Osteoblast (primary cell): Measurements from ENCODE around the gene NINL. TPM values are rescaled to one million over a fixed set of nuclear protein-coding genes. Genes with fewer than 3 reads are reported as not detected.

Source experiments
- DNase-seq: peaks from one replicate; pipeline ENCODE4 v3.0.0; 2011; ENCODE audit warnings: low spot score, mixed read lengths; ENCODE audit not compliant: insufficient read length; ENCODE audit errors: missing footprints
- H2AFZ ChIP-seq: 2 replicates; pipeline ENCODE4 v1.6.0; 2011; ENCODE audit warnings: mild to moderate bottlenecking, low read length
- H3K27ac ChIP-seq: 2 replicates; pipeline ENCODE4 v1.5.1; 2011; ENCODE audit warnings: mild to moderate bottlenecking, low read depth, low read length, moderate library complexity
- H3K27me3 ChIP-seq: 2 replicates; pipeline ENCODE4 v1.6.0; 2012; ENCODE audit warnings: mild to moderate bottlenecking, control low read depth, inconsistent platforms, low read length, moderate library complexity; ENCODE audit not compliant: insufficient read depth
- H3K36me3 ChIP-seq: 2 replicates; pipeline ENCODE4 v1.5.1; 2011; ENCODE audit warnings: mild to moderate bottlenecking, low read length, control low read depth, moderate library complexity; ENCODE audit not compliant: insufficient read depth
- H3K4me1 ChIP-seq: 2 replicates; pipeline ENCODE4 v1.5.1; 2011; ENCODE audit warnings: mild to moderate bottlenecking, low read length, control low read depth, moderate library complexity; ENCODE audit not compliant: insufficient read depth
- H3K4me2 ChIP-seq: 2 replicates; pipeline ENCODE4 v1.6.0; 2011; ENCODE audit warnings: mild to moderate bottlenecking, low read length; ENCODE audit not compliant: insufficient read depth
- H3K4me3 ChIP-seq: fragments of 200-600 bp; sonication (generic); 3 replicates; pipeline ENCODE4 v1.5.1; 2012; ENCODE audit warnings: mild to moderate bottlenecking, low read length, inconsistent platforms; ENCODE audit not compliant: insufficient read depth
- H3K79me2 ChIP-seq: 2 replicates; pipeline ENCODE4 v1.6.0; 2012; ENCODE audit warnings: mild to moderate bottlenecking, low read length, control low read depth, inconsistent platforms; ENCODE audit not compliant: insufficient read depth
- H3K9me3 ChIP-seq: 2 replicates; pipeline ENCODE4 v1.5.1; 2011; ENCODE audit warnings: low read depth, low read length, control low read depth
- H4K20me1 ChIP-seq: 2 replicates; pipeline ENCODE4 v1.6.0; 2012; ENCODE audit warnings: mild to moderate bottlenecking, low read length, control low read depth; ENCODE audit not compliant: insufficient read depth
- CTCF ChIP-seq: IDR thresholded peaks from 2 replicates; pipeline ENCODE4 v1.5.1; 2011; ENCODE audit warnings: mild to moderate bottlenecking, low read depth, low read length, moderate library complexity; ENCODE audit errors: extremely low read depth
- total RNA-seq: library from RNA; depleted of rRNA; stranded (reverse); fragments of >200 nt; gene quantifications from 2 replicates; pipeline ENCODE4 v1.2.3, GENCODE V29; 2012

NINL gene
- total RNA-seq, 1 donor, result 14.8 TPM

- no peak overlapping the region for H3K4me3 ChIP-seq
- H3K4me1 ChIP-seq, result peaks cover 37% of the 10 kb centered on the region
- H3K4me2 ChIP-seq, result no peak overlapping the region
- DNase-seq, result no peak
- TF ChIP-seq CTCF, result no peak
- no peaks in the 10 kb centered on the region for H3K36me3 ChIP-seq
- no peaks in the 10 kb centered on the region for H3K27me3 ChIP-seq
- H3K9me3 ChIP-seq, result no peaks in the 10 kb centered on the region
- H4K20me1 ChIP-seq, result peaks cover 3% of the 10 kb centered on the region
- H3K79me2 ChIP-seq, result peaks cover 27% of the 10 kb centered on the region
- no peak overlapping the region for H3K27ac ChIP-seq
- no peak overlapping the region for H2AFZ ChIP-seq
Observed at GRCh38 chr20:25537890-25538289, 47.4 kb downstream of the NINL start.

GRCh38 chr20:25535762-25536161 lies 49.6 kb downstream of the NINL start:
- TF ChIP-seq CTCF, result no peak
- Histone ChIP-seq H3K27me3 (no peaks in the 10 kb centered on the region), H3K4me2 (no peak overlapping the region), H3K9me3 (no peaks in the 10 kb centered on the region), H3K4me3 (no peak overlapping the region), H3K79me2 (peaks cover 38% of the 10 kb centered on the region), H3K27ac (no peak overlapping the region), H4K20me1 (peaks cover 3% of the 10 kb centered on the region), H2AFZ (no peak overlapping the region), H3K4me1 (peaks cover 33% of the 10 kb centered on the region), H3K36me3 (no peaks in the 10 kb centered on the region)
- DNase-seq, result no peak

GRCh38 chr20:25534845-25535244 lies 50.5 kb downstream of the NINL start:
- Histone ChIP-seq H3K9me3 (no peaks in the 10 kb centered on the region), H3K36me3 (no peaks in the 10 kb centered on the region), H2AFZ (no peak overlapping the region), H3K27me3 (no peaks in the 10 kb centered on the region), H3K4me1 (peaks cover 25% of the 10 kb centered on the region), H3K27ac (no peak overlapping the region), H3K4me3 (no peak overlapping the region), H3K79me2 (peaks cover 38% of the 10 kb centered on the region), H4K20me1 (peaks cover 3% of the 10 kb centered on the region), H3K4me2 (no peak overlapping the region)
- no peak for TF ChIP-seq CTCF
- no peak for DNase-seq

GRCh38 chr20:25533920-25534700 lies 51.2 kb downstream of the NINL start:
- H3K36me3 ChIP-seq, result no peaks in the 10 kb centered on the region
- peak overlapping the region; percentile 85 for H3K4me2 ChIP-seq
- peaks cover 36% of the 10 kb centered on the region for H3K79me2 ChIP-seq
- peaks cover 19% of the 10 kb centered on the region for H3K4me1 ChIP-seq
- H2AFZ ChIP-seq, result no peak overlapping the region
- peaks cover 2% of the 10 kb centered on the region for H4K20me1 ChIP-seq
- H3K4me3 ChIP-seq, result no peak overlapping the region
- H3K9me3 ChIP-seq, result no peaks in the 10 kb centered on the region
- no peaks in the 10 kb centered on the region for H3K27me3 ChIP-seq
- no peak for TF ChIP-seq CTCF
- peak overlapping the region; percentile 44 for H3K27ac ChIP-seq
- no peak for DNase-seq
